GM18909 (cell line): ENCODE measurements around the gene AQP6.

Source experiments
- ATAC-seq: cut with Tn5 transposase; IDR thresholded peaks from one replicate; pipeline ENCODE4 v1.9.1; 2021; ENCODE audit warnings: mild to moderate bottlenecking; ENCODE audit not compliant: unreplicated experiment, poor library complexity

Gene AQP6

GRCh38 chr12:49942921-49943624 is 29.7 kb upstream of the AQP6 start:
- ATAC-seq: no peak

DNA sequence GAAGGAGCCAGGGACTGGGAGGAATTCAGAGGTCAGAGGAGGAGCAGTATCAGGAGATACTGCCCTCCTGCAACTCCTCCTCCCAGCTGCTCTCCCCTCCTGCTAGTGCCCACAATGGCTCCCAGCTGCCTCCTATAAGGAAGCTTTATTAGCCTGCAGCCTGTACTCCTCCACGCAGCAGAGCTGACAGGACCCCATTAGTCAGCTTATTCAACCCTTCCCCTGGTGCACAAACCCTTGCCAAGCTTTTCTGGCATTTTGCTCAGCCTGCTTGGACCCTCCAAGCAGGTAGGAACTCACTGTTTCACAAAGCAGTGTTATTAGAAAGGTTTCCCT is 29.2 kb upstream of the AQP6 start:
- ATAC-seq: no peak

- ATAC-seq: no peak
Measured at GRCh38 chr12:49944046-49944445, 28.7 kb upstream of the AQP6 start.

DNA sequence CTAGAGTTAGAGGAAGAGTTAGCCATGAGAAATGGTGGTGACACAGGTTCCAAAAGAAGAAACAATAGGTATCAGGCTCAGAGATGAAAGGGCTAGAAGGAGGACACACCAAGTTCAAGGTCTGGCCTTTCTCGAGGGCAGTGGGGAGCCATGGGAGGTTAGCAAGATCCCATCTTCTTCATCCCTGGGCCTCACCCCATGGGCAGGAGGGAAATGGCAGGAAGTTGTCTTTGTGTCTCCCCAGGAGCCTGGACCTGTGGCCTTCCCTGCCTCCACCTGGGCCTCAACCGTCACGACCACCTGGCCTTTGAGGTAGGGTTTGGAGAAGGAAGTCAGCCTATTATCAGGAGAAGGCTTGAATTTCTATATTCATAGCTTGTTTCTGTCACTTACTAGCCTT is 28.0 kb upstream of the AQP6 start:
- ATAC-seq: no peak

- peak; percentile 70 for ATAC-seq
Measured at GRCh38 chr12:49945394-49946080, 27.2 kb upstream of the AQP6 start.

GRCh38 chr12:49946086-49946485 is 26.7 kb upstream of the AQP6 start:
- ATAC-seq: no peak

DNA sequence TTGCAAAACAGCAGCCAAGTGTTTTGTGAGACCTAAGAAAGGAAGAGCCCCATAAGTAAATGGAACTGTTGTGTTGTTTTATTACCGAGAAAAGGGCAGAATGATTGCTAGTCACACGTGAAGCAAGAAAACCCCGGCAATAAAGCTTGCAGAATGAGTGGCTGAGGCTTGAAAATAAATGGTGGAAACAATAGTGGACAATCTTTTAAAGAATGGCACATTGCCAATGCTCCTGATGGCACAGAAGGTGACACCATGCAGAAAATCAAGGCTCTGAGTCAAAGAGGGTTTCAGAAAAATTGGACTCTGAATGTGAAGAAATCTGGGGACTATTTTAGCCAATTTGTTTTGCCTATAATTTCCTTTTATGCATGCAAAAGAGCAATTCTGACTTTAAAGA is 26.2 kb upstream of the AQP6 start:
- ATAC-seq: no peak

DNA sequence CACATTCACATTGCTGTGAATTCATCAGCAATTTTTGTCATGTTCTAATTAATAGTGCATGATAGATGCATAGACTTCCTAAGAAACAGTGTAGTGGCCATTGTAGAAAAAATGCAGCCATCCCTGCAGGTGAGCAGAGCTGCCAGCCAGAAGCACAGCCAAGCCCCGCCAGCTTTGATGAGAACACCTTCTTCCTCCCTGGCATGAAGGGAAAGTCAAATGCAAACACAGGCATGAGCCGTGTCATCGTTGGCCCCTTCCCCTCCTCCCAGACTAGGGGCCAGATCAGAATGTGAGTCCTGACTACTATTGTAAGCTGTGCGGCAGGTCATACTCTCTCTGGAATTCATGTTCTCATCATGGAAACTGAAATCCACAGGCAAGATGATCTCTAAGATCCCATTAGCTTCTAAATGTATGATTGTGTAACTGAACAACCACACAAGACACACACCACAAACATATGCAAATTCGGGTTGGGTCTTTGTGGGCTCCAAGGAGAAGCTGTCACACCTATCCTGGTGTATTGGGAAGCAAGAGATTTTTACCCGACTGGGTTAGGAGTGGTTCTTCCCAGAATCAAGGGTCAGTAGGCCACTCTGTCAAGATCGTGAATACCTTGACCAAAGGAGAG is 25.0 kb upstream of the AQP6 start:
- no peak for ATAC-seq

DNA sequence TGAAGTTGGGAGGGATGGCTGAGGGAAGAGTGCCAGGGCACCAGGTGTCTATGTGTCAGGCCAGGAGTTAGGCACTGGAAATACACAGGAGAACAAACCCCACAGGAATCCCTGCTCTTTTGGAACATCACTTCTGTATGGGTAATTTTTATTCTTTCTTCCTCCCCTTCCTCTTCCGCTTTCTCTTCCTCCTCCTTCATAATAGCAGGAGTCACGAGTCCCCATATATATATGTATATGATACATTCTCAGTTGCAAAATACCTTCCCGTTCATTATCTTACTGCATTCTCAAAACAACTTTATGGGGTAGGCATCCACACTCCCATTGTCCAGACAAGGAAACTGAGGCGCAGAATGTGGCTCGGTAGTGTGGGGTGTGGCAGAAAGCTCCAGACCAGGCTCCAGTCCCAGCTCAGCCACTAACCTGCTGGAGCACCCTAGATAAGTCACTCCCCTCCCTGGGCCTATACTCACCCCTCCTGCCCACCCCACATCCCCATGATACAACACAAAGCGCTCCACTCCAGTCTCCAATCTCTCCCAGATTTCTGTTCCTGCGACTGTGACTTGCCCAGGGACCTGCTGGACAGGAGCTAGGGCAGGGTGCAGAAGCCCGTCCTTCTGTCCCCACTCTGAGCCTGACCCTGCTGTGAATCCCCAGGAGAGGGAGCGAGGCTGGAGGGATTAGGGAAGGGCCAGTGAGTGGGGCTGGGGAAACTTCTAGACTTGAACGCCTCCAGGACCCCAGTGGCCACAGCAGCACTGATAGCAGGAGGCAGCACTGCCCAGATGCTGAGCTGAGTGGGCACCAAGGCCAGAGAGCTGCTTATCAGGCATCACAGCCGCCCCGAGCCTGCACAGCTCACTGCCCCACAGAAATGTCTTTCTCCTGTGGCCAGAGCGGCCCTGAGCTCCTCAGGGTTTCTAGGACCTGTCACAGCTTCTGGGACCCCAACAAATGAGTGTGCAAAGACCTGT is 23.6 kb upstream of the AQP6 start:
- ATAC-seq: no peak

- no peak for ATAC-seq
Measured at GRCh38 chr12:49949866-49950265, 22.9 kb upstream of the AQP6 start.

DNA sequence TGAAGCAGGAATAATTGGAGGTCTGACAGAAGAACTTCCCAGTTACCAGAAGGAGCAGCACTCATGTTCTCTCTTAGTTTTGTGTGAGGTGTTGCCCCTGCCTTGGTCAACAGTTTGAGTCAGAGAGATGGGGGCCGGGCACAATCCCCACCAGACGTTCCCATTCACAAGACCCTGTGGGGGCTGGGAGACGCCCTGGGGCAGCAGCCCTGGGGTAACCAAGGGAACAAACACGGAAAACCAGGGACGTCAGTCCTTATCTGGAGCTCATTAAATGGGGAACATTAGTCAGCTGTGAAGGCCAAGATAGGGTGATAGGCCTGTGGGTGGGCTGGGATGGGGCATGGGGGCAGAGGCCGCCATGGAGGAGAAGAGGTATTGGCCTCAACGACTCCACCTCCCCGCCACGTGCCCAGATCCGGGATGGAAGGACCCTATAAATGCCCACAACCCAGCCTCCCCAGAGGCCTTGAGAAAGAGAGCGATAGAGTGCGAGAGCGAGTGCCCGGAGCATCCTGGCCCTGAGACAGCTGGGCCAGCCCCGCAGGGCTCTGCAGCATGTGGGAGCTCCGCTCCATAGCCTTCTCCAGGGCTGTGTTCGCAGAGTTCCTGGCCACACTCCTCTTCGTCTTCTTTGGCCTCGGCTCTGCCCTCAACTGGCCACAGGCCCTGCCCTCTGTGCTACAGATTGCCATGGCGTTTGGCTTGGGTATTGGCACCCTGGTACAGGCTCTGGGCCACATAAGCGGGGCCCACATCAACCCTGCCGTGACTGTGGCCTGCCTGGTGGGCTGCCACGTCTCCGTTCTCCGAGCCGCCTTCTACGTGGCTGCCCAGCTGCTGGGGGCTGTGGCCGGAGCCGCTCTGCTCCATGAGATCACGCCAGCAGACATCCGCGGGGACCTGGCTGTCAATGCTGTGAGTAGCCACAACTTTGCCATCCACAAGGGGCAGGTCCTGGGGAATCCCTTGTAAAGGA is 22.2 kb upstream of the AQP6 start, which contains the start of gene AQP2:
Gene AQP2 (plus strand): TSS at position 465 of the 979 bp plus-strand sequence. CDS start 94 bp downstream, at position 559.
- no peak for ATAC-seq

- no peak for ATAC-seq
Measured at GRCh38 chr12:49951411-49952240, 21.1 kb upstream of the AQP6 start.

GRCh38 chr12:49952391-49953055 is 20.2 kb upstream of the AQP6 start:
- ATAC-seq: no peak

GRCh38 chr12:49953151-49953550 is 19.6 kb upstream of the AQP6 start:
- ATAC-seq: no peak

DNA sequence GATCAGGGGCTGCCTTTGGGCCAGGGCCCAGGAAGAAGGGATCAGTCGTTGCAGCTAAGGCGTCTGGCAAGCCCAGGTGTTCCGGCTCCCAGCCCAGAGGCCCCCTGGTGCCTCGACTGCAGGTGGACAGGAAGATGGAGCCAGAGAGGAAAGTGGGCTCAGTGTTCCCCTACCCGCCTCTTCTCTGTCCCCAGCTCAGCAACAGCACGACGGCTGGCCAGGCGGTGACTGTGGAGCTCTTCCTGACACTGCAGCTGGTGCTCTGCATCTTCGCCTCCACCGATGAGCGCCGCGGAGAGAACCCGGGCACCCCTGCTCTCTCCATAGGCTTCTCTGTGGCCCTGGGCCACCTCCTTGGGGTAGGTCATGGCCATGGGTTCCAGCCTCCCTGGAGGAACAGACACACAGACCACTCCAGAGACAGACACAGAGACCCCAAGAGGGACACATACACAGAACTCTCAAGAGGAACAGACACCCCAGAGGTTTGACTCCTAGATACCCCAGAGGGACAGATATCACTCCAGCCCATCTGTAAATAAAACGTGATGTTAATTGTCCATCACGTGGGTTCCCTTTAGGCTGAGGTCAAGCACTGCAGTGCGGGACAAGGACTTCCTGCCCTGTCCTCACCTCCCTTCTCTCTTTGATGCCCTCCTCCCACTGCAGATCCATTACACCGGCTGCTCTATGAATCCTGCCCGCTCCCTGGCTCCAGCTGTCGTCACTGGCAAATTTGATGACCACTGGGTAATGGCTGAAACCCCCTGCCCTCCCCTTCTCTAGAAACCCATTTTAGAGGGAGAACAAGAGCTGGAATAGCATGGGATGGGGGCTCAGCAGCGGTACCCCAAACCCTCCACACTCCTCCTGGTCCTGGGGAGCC is 18.5 kb upstream of the AQP6 start:
- no peak for ATAC-seq

GRCh38 chr12:49954863-49955830 is 17.6 kb upstream of the AQP6 start:
- no peak for ATAC-seq
